Upper lobe of right lung (tissue), 1 donor: ENCODE data around the gene CEP250. TPM values are rescaled to one million over a fixed set of nuclear protein-coding genes. Genes with fewer than 3 reads are reported as not detected.

Experiments used
- ATAC-seq: fragments of 200-7000 bp; cut with Tn5 transposase; one replicate; pipeline ENCODE4 v1.9.1; 2020; ENCODE audit warnings: mild to moderate bottlenecking, moderate library complexity
- DNase-seq: peaks from one replicate; pipeline ENCODE4 v3.0.0-alpha.2; 2020
- H3K27ac ChIP-seq: fragments of 200-600 bp; one replicate; pipeline ENCODE4 v1.8.0; 2022
- H3K27me3 ChIP-seq: fragments of 200-600 bp; one replicate; pipeline ENCODE4 v1.8.0; 2022; ENCODE audit warnings: mild to moderate bottlenecking
- H3K36me3 ChIP-seq: fragments of 200-600 bp; one replicate; pipeline ENCODE4 v1.8.0; 2022
- H3K4me1 ChIP-seq: fragments of 200-600 bp; one replicate; pipeline ENCODE4 v1.8.0; 2022
- H3K4me3 ChIP-seq: fragments of 200-600 bp; one replicate; pipeline ENCODE4 v1.8.0; 2022; ENCODE audit warnings: mild to moderate bottlenecking
- H3K9me3 ChIP-seq: fragments of 200-600 bp; one replicate; pipeline ENCODE4 v1.8.0; 2022
- intact Hi-C: fragments of 100-400 bp; cut with DNase I; formaldehyde crosslinking; loops from one replicate; pipeline ENCODE4 v1.11.0; 2022
- long read RNA-seq: library from polyadenylated mRNA; unstranded; transcript quantifications from one replicate; pipeline ENCODE4 v2.0.0, GENCODE V29; 2021
- total RNA-seq: library from RNA; stranded (reverse); fragmentation: NEBNext Ultra II Directional; extraction: Animal tissue kit (Norgen Biotek cat#: 25700); gene quantifications from one replicate; pipeline ENCODE4 v1.2.1, GENCODE V29; 2021
- TF ChIP-seq, protein P1 (sequence below): fragments of 200-600 bp; IDR thresholded peaks from one replicate; pipeline ENCODE4 v1.8.0; 2022; ENCODE audit warnings: antibody characterized with exemption
- donor health status: DM: no; HTN: yes; CAD: no; lungs with severe emphysema.

The CEP250 gene, protein sequence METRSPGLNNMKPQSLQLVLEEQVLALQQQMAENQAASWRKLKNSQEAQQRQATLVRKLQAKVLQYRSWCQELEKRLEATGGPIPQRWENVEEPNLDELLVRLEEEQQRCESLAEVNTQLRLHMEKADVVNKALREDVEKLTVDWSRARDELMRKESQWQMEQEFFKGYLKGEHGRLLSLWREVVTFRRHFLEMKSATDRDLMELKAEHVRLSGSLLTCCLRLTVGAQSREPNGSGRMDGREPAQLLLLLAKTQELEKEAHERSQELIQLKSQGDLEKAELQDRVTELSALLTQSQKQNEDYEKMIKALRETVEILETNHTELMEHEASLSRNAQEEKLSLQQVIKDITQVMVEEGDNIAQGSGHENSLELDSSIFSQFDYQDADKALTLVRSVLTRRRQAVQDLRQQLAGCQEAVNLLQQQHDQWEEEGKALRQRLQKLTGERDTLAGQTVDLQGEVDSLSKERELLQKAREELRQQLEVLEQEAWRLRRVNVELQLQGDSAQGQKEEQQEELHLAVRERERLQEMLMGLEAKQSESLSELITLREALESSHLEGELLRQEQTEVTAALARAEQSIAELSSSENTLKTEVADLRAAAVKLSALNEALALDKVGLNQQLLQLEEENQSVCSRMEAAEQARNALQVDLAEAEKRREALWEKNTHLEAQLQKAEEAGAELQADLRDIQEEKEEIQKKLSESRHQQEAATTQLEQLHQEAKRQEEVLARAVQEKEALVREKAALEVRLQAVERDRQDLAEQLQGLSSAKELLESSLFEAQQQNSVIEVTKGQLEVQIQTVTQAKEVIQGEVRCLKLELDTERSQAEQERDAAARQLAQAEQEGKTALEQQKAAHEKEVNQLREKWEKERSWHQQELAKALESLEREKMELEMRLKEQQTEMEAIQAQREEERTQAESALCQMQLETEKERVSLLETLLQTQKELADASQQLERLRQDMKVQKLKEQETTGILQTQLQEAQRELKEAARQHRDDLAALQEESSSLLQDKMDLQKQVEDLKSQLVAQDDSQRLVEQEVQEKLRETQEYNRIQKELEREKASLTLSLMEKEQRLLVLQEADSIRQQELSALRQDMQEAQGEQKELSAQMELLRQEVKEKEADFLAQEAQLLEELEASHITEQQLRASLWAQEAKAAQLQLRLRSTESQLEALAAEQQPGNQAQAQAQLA (N-terminal part only)
- total RNA-seq: 21.7 TPM
- long read RNA-seq, partial matches to known transcripts: 17 of 23 reads
- long read RNA-seq, other reads (novel, unspliced or antisense): 6 of 23 reads

DNA sequence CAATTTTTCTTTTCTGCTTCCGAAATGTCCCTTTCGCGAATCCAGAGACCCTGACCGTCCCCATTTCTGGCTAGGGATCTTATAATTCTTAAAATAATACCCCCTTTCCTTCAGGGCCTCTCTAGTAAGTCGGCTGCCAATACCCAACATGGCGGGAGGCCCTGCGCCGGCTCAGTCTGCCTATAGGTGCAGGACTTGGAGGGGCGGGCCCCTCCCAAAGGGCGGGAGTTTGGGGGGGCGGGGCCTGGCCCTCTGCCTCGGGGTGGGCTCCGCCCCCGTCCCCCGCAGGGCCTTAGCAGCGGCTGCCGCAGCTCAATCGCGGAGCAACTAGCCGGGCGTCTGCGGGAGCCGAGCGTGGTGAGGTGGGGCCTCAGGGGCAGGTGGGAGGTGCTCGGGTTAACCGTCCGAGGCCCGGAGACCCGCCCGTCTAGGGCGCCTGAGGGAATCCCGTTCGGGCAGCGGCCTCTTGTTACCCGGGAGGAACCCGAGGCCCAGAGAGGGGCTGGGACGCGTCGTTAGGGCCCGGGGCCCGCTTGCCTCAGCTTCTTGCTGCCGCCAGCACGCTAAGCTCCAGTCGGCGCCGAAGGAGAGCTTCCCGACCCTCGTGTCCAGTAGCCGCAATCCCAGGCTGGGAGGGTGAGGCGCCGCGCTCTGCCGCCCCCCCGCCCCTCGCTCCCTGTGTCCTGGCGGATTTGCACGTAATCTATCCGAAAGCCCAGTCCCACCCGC, at the start of gene CEP250:
Gene CEP250 (plus strand): TSS at position 718 of the 729 bp plus-strand sequence. CDS start 6,770 bp downstream, outside the sequence.
- Histone ChIP-seq H3K4me1 (peaks cover 4% of the 10 kb centered on the region), H3K36me3 (no peaks in the 10 kb centered on the region), H3K4me3 (peak within 1 kb of the TSS; percentile 79), H3K27me3 (no peaks in the 10 kb centered on the region), H3K9me3 (no peaks in the 10 kb centered on the region), H3K27ac (peak within 1 kb of the TSS; percentile 89)
- TF ChIP-seq, protein P1, sequence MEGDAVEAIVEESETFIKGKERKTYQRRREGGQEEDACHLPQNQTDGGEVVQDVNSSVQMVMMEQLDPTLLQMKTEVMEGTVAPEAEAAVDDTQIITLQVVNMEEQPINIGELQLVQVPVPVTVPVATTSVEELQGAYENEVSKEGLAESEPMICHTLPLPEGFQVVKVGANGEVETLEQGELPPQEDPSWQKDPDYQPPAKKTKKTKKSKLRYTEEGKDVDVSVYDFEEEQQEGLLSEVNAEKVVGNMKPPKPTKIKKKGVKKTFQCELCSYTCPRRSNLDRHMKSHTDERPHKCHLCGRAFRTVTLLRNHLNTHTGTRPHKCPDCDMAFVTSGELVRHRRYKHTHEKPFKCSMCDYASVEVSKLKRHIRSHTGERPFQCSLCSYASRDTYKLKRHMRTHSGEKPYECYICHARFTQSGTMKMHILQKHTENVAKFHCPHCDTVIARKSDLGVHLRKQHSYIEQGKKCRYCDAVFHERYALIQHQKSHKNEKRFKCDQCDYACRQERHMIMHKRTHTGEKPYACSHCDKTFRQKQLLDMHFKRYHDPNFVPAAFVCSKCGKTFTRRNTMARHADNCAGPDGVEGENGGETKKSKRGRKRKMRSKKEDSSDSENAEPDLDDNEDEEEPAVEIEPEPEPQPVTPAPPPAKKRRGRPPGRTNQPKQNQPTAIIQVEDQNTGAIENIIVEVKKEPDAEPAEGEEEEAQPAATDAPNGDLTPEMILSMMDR: no peak
- ATAC-seq: peak; percentile 99
- intact Hi-C loops: no loop called here
- peak; percentile 97 for DNase-seq

DNA sequence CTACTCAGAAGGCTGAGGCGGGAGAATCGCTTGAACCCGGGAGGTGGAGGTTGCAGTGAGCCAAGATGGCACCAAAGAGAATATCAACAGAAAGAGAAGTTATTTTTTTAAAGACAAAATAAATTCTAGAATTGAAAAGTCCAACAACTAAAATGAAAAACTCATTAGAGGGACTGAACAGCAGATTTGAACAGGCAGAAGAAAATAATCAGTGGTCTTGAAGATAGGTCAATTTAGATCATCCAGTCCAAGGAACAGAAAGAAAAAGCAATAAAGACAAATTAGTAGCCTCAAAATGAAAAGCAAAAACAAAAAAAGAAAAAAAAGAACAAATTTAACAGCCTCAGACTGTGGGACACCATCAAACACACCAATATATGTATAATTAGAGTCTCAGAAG, 49.6 kb upstream of the CEP250 start:
- Histone ChIP-seq H3K36me3 (peaks cover 31% of the 10 kb centered on the region), H3K27ac (no peak overlapping the region), H3K4me3 (no peak overlapping the region), H3K27me3 (no peaks in the 10 kb centered on the region), H3K4me1 (peaks cover 2% of the 10 kb centered on the region), H3K9me3 (no peaks in the 10 kb centered on the region)
- TF ChIP-seq, protein P1: no peak
- no peak for DNase-seq
- no peak for ATAC-seq
- intact Hi-C loops: no loop called here

DNA sequence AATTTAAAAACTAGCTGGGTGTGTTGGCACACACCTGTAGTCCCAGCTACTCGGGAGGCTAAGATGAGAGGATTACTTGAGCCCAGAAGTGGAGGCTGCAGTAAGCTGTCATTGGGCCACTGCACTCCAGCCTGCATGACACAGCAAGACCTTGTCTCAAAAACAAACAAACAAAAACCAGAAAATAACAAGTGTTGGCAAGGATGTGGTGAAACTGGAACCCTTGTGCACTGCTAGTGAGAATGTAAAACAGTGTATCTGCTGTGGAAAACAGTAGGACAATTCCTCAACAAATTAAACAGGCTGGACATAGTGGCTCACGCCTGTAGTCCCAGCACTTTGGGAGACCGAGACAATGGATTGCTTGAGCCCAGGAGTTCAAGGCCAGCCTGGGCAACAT, 47.1 kb upstream of the CEP250 start:
- no peak overlapping the region for H3K27ac ChIP-seq
- H3K36me3 ChIP-seq: peaks cover 31% of the 10 kb centered on the region
- H3K4me3 ChIP-seq: no peak overlapping the region
- peaks cover 9% of the 10 kb centered on the region for H3K4me1 ChIP-seq
- no peak for ATAC-seq
- H3K9me3 ChIP-seq: no peaks in the 10 kb centered on the region
- no peaks in the 10 kb centered on the region for H3K27me3 ChIP-seq
- intact Hi-C loops: no loop called here
- TF ChIP-seq, protein P1: no peak
- DNase-seq: no peak

DNA sequence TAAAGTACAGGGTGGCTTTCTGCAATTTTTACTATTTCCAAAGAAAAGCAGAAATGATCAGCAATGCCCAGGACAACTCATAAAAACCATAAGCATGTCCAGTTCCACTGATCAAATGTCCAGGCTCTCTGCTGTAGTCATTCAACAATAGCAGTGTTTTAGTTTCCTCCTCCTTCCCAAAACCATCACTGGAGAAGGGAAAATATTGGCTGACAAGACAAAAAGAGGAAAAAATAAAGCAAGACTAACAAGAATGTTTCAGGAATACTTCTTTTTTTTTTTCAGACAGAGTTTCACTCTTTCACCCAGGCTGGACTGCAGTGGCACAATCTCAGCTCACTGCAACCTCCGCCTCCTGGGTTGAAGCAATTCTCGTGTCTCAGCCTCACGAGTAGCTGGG, 45.9 kb upstream of the CEP250 start:
- TF ChIP-seq, protein P1: no peak
- ATAC-seq: no peak
- no peak overlapping the region for H3K27ac ChIP-seq

DNA sequence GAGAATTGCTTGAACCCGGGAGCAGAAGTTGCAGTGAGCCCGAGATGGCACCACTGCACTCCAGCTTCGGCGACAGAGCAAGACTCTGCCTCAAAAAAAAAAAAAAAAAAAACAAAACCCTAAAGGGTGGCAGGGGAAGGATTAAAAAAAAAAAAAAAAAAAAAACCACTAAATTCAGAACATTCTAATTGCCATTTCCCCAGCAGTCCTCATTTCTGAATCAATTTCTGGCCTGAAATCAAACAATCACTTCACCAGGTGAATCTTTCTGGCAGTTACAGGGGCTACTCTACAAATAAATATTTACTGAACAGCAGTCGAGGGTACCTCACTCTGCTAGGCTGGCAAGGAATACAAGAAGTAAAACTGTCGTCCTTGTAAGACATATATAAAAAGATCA, 44.8 kb upstream of the CEP250 start:
- intact Hi-C loops: no loop called here
- H3K4me1 ChIP-seq: peaks cover 9% of the 10 kb centered on the region
- peak overlapping the region; percentile 98 for H3K4me3 ChIP-seq
- no peaks in the 10 kb centered on the region for H3K27me3 ChIP-seq
- ATAC-seq (no peak), DNase-seq (no peak)
- peaks cover 31% of the 10 kb centered on the region for H3K36me3 ChIP-seq
- TF ChIP-seq, protein P1: no peak
- no peak overlapping the region for H3K27ac ChIP-seq
- no peaks in the 10 kb centered on the region for H3K9me3 ChIP-seq

More for the DNA sequence above, 45.9 kb upstream of the CEP250 start:
- intact Hi-C loops: no loop called here
- H3K27me3 ChIP-seq: no peaks in the 10 kb centered on the region
- H3K9me3 ChIP-seq: no peaks in the 10 kb centered on the region
- peaks cover 31% of the 10 kb centered on the region for H3K36me3 ChIP-seq
- DNase-seq: no peak
- no peak overlapping the region for H3K4me3 ChIP-seq
- H3K4me1 ChIP-seq: peaks cover 9% of the 10 kb centered on the region
